Activated gamma-delta T cell treated with anti-CD3 and anti-CD28 coated beads, Interleukin-2, amount 50 U/mL, for 16 hours (primary cell): Measurements from ENCODE around the gene DDX3X.
"Not testable (repeated sequence)": the region's sequence is repeated elsewhere in the genome, so short reads cannot be mapped to it uniquely, and the experiment has no call there.

Experiments
- DNase-seq: peaks from one replicate; pipeline ENCODE4 v3.0.0-alpha.2; 2020; ENCODE audit warnings: low read depth

The DDX3X gene

DNA sequence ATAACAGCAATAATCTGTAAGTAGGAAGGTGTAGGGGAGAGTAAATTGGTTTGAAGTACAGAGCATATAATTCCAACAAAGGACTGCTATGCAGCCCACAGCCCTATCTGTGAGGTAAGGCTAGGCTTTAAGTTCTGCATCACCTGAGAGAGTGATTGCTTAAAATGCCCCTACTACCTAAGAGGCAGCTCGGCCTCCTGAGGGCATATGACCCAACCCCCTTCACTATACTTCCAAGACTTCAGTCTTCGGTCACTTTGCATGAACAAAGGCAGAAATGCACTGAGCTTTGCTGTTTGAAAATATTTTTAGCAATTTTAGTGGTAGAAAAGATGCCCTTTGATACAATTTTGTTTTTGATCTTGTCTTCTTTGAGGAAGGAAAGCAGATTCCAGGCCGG is 4.9 kb upstream of the DDX3X start:
- no peak for DNase-seq

DNA sequence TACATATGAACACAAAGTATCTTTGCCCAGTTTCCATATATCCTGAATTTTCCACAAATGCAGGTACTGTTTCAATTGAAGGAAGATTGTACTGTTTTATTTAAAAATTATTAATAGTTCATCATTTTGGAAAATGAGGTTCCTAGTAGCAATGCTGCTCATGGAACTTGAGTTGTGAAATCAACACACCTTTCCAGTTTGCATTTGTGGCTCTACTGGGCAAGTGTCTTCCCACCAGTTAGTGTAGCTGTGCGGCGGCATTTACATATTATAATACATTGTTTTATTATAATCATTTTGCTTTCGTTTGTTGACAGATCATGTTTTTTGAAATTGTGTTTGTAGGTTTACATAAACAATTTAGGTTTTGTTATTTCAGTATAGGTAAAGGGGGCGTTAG is 2.0 kb upstream of the DDX3X start:
- no peak for DNase-seq

DNA sequence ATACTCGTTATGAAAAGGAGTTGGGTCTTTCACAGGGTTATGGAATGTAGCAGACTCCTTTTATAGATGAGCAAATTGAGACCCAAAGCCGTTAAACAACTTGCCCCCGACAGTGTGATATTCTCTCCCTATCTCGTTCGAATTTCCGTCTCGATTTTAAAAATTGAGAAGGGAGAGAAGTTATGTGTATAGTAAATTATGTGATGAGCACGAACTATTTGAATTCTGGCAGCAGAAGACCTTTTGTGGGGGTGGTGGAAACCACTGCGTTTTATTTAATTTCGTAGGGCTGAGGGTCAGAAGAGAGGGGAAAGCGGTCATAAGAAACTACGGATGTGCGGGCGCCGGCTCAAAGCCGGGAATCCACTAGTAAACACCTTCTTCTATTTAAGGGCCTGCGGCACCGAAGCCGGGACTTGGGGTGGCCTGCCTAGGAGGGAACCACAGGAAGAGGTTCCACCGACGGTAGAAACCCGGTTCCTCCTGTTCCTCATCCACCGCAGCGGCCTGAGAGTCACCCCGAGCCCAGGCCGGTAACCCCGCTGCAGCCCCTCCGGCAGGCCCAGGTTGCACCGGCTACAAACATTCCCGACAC is 1.5 kb upstream of the DDX3X start:
- no peak for DNase-seq

DNA sequence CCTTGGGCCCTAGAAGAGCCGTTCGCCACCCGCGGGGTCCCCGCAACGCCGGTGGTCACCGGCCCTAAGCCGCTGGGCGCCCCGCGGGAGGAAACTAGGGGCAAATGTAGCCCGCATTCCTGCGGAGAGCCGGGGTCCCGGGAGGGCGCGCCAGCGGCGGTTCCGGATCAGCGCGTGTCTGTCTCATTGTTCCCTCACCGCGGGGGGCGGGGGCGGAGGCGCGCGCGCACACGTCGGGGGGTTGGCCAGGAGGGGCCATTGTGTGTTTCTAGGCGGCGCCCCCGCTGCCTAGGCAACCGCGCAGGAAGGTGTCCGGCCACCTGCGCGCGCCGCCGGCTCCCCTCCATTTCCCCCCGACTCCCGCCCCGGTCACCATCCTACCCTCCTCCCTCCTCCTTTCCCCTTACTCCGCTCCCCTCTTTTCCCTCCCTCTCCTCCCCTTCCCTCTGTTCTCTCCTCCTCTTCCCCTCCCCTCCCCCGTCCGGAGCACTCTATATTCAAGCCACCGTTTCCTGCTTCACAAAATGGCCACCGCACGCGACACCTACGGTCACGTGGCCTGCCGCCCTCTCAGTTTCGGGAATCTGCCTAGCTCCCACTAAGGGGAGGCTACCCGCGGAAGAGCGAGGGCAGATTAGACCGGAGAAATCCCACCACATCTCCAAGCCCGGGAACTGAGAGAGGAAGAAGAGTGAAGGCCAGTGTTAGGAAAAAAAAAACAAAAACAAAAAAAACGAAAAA is 789 bp upstream of the DDX3X start:
- peak; percentile 89 for DNase-seq

DNA sequence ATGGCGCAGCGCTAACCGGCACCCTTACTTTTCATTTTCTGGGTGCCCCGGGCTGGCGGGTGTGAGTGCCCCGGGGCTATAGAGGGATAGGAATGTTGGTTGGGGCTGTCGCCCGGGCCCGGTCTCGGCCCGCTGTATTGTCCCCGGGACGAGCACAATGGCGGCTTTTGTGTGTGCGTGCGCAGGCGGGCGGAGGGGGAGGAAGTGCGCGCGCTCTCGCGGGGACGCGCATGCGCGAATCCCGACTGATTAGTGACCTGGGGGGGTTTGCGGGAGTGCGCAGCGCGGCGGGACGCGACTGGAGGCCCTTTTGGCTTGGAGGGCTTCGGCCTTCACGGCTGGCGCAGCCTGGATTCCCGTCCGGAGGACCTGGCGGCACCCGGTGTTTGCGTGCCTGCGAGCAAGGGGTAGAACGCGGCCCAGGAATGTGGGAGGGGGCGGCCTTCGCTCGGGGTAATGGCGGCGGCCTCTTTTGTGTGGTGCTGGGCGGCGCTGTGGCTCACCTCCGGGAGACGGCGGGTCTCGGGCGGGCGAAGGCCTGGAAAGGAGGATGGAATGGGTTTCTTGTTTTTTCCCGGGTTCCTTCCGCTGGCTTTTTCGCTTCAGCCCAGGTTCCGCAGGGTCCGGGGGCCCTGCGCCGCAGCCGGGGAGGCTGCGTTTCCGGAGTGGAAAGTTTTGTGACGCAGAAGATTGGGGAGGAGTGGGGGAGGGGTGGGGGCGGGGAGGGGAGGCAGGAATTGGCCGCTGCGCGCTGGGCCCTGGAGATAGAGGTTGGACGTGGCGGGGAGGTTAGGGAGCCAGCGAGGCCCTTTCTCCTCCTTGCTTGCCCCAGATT is 618 bp downstream of the DDX3X start:
- DNase-seq = peak; percentile 78

DNA sequence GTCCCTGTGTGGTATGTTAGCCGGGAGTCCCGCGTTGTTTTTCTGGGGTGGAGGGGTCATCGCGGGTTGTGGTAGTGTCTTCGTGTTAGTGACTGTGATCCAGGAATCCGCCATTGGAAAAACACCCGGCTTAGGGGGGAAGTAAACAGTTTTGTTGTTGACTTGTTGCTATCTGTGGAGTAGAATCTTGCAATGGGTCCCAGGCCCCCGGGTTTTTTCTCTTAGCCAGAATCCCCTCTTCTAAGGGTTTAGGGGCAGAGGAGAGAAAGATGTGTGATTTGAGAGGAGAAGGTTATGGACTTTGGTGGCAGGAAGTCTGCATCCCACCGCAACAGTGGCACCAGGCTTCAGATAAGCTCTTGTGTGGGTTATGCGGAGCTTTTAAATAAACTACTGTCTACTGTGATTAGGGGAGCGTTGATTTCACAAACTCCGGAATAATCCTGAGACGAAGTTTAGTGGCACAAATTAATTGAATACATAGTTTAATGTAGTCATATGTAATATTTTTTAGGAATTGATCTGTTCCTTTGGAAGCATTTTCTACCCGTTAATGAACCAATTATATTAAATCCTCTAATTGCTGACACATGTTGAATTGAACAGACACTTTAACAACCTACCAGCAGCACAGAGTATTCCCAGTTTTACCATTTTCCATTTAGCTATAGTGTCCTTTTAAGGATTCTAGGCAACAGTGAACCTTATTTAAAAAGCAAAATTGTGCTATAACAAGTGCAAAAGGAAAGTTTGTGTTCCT is 1.4 kb downstream of the DDX3X start:
- no peak for DNase-seq

DNA sequence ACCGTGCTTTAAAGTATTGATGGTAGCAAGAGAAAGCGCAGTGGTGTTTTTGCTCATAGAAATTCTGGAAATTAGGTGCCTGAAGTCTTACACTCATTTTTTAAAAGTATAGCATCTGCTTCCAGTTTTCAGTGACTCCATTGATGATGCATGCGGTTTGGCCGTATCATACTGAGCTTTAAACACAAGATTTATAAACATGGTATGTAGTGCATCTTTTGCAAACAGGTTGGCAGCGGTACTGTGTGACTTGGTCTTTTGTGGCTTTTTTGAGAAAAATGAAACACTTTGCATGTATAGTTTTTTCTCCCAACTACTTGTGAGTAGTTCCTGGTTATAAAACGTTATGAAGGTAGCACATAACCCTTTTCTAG is 2.0 kb downstream of the DDX3X start:
- no peak for DNase-seq

DNA sequence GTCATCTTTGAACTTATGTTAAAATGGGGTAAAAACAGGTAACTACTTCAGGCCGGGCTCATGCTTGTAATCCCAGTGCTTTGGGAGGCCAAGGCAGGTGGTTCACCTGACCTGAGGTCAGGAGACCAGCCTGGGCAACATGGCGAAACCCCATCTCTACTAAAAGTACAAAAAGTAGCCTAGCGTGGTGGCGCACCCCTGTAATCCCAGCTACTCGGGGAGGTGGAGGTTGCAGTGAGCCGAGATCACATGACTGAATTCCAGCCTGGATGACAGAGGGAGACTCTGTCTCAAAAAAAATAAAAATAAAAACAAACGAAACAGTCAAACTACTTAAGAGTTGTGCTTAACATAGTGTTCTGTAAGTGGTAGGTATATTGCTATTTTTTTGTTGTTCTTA is 2.5 kb downstream of the DDX3X start:
- DNase-seq = no peak

DNA sequence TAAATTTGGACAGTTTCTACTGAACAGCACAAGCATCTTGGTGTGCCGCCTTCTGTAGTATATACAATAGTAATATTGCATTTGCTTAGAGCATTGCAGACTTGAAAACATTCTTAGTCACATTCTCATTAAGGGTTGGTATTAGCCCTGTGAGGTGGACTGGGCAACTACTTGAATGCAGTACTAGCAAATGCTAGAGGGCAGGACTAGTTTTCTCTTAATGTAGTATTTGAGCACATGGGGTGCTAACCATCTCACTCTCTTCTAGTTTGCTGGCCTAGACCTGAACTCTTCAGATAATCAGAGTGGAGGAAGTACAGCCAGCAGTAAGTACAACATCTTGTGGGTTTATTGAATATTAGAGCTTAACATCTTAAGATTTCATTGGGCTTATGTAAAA is 3.2 kb downstream of the DDX3X start:
- DNase-seq = no peak

DNA sequence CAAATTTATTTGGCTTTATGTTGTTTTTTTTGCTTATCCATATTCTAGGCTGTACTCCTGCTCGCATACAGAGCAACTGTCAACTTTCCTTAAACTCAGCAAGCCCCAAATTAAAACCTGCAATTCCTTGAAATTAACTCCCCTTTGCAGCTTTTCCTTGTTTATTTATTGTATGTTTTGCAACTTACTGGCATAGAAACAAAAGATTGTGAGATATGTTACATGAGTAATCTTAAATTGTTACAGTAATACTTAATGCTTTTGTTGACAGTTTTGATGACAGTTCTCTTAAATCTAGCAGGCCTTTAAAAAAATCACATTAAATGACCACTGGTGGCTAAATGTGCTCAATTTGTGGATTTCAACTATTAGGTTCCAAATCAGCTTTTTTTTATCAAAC is 4.5 kb downstream of the DDX3X start:
- DNase-seq = no peak

DNA sequence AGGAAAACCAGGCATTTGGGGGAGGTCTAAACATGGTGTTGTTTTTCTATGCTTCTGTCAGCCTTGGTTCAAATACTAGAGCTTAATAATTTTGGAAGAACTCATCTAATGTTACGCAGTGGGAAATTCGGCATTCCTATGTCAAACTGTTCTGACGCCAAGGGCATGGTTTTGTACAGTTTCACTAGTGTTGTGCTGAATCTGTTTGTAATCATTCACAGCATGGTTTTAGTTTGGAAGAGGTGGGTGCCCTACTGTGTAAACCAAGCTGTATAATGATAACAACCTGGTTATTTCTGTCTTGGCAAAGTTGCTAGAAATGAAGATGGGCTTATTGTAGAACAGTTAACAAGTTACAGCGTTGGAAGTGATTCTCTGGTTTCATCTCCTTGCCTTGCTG is 5.2 kb downstream of the DDX3X start:
- no peak for DNase-seq

DNA sequence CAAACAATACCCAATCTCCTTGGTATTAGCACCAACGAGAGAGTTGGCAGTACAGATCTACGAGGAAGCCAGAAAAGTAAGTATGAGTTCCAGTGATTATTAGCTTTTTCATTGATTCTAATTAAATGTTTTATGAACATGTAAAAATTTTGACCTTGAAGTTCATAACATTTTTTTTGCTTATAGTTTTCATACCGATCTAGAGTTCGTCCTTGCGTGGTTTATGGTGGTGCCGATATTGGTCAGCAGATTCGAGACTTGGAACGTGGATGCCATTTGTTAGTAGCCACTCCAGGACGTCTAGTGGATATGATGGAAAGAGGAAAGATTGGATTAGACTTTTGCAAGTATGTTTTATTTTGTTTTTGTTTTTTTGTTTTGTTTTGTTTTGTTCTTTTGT is 10.1 kb downstream of the DDX3X start:
- no peak for DNase-seq

DNA sequence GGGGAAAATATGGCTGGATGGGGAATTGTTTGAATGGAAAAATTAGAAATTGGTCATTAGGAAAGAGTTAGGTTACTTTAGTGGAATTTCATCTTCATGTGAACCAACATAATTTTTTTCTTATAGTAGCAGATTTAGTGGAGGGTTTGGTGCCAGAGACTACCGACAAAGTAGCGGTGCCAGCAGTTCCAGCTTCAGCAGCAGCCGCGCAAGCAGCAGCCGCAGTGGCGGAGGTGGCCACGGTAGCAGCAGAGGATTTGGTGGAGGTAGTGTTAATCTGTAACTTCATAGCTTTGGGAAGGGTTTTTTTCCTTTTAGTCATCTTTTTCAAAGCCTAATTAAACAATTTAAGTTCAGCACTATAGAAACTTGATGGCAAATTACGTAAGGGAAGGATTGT is 13.2 kb downstream of the DDX3X start:
- DNase-seq = no peak

DNA sequence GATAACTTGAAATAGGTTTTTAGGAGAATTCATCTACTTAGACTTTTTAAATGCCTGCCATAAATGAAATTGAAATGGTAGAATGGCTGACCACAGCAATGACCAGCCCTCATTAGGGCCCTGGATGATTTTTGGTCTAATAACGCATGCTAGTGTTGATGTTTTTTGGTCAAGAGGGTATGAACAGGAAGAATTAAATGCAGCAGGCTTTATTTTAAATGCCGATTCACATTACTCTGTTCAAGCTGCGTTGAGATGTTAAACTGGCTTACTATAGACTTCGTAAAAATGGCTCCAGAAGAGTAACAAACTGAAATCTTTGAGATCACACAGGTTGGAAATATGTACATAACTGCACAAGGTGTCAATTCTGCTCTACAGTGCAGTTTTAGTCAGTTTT is 14.6 kb downstream of the DDX3X start:
- no peak for DNase-seq

DNA sequence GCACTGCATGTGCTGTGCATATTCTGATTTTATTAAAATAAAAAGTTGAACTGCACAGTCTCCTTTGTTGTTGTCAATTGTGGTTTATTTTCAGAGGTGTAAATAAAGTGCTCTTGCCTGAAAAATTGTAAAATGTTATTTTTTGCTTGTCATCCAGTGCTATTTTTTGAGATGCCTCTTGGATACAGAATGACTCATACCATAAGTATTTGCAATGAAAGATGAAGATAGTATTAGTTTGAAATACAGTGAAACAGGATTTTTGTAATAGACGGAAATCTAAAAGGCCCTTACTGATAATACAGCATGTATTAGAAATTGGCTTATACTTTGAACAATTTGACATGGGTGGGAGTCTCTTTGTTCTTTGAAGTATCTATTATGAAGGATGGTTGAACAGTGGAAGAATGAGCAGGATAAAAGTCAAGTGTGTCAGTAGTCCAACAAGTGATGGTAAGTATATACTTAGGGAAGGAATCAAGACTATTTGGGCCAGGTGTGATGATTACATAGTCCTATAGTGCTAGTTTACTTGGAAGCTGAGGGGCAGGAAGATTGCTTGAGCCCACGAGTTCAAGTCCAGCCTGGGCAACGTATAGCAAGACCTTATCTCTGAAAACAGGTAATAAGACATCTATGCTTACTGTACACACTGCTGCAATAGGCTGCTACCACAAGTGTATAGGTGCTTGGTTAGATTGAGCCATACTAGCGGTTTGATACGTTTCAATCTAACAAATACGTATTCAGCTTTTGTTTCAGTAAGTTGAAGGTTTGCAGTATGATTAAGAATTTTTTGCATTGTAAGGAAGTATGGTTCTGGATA is 16.4 kb downstream of the DDX3X start:
- DNase-seq = no peak

DNA sequence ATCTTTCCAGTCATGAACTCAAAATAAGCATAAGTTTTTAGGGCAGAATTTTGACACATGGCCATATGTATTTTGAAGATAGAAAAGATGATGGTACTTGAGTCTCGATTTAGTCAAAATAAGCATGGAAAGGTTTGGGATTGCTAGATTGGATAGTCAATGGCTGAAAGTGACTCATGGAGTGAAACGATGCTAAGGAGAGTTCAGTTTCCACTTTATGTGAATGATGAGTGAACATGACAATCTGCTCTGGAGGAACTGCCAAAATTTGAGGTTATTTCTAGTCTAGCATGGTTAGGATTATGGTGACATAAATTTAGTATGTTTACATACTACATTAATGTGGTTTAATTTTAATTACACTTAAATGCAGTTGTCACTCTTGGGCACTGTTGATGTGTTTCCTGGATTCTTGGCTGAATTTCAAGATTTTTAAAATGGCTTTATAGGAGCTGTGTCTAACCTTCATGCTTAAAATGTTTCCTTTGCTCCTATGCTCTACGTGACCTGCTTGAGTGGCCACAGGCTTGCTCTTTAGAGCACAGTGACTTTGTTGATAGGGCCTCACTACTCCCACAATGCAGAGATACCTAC is 17.1 kb downstream of the DDX3X start:
- no peak for DNase-seq

DNA sequence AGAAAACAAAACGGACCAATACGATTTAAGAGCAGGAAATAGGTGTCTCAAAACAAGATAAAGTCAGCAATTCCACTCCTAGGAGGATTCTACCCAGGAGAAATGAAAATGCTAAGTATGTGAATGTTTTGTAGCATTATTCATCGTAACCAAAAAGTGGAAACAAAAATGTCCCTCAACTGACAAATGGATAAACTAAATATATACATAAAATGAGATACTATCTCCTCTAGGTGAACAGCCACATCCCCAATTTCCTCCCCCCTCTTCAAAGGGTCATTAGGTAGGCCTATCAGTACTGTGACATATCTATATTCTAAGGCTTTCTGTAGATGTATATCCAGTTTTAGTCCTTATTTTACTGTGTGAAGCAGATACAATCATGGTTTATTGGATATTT is 18.0 kb downstream of the DDX3X start:
- DNase-seq = no peak

DNA sequence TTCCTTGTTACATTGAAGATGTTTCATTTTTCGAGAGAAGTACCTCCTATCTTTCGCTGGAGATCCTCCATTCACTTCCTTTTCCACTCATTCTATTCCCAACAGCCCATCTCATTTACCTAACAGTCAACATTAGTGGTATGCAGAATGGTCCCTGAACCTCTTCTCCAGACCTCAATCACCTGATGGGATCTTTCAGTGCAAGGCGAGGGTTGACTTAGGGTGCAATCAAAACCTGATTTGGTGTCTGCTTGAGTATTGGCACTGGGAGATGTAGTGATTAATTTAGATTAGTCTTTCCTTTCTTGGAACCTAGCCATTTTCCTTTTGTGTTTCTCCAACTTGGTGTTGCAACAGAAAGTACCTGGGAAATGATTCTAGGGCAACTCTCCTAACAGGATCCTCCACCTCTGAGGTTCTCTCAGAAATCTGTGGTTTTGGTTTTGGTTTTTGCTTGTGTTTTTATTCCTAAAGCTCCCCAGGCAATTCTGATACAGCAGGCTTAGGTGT is 18.4 kb downstream of the DDX3X start:
- DNase-seq = no peak

DNA sequence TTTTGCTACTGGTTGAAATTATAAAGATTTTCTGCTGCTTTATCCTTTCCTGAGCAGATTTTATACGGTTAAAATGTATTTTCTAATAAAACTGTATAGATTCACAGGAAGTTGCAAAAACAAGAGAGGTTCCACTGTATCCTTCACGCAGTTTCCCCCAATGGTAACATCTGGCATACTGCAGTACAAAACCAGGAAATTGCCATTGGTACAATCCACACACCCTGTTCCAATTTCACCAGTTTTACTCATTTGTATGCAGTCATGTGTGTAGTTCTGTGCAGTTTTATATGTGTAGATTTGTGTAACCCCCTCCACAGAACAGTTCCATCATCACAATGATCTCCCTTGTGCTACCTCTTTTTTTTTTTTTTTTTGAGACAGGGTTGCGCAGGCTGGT is 20.0 kb downstream of the DDX3X start:
- no peak for DNase-seq

DNA sequence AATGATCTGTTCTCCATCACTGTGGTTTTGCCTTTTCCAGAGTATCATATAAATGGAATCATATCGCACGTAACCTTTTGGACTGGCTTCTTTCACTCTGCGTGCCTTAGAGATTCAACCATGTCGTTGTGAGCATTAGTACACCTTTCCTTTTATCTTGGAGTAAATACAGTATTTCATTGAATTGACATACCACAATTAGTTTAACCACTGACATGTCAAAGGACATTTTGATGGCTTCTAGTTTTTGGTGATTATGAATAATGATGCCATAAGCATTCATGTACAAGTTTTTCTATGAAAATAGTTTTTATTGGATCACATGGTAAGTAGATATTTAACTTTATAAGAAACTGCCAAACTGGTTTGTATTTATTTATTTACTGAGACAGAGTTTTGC is 35.2 kb downstream of the DDX3X start:
- DNase-seq = no peak

DNA sequence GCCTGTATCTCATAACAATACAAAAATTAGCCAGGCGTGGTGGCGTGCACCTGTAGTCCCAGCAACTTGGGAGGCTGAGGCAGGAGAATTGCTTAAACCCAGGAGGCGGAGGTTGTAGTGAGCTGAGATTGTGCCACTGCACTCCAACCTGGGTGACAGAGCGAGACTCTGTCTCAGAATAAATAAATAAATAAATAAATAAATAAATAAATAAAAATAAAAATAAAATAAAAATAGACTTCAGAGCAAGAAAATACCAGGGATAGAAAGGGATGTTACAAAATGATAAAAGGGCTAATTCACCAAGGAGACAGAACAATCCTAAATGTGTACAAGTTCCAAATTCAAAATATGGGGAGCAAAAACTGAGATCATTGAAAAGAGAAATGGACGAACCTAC is 37.6 kb downstream of the DDX3X start:
- not testable (repeated sequence) for DNase-seq
